HG03571 (cell line): ENCODE results near the gene USB1.

Source experiments
- ATAC-seq: cut with Tn5 transposase; IDR thresholded peaks from one replicate; pipeline ENCODE4 v1.9.1; 2021; ENCODE audit not compliant: unreplicated experiment

Gene USB1

DNA sequence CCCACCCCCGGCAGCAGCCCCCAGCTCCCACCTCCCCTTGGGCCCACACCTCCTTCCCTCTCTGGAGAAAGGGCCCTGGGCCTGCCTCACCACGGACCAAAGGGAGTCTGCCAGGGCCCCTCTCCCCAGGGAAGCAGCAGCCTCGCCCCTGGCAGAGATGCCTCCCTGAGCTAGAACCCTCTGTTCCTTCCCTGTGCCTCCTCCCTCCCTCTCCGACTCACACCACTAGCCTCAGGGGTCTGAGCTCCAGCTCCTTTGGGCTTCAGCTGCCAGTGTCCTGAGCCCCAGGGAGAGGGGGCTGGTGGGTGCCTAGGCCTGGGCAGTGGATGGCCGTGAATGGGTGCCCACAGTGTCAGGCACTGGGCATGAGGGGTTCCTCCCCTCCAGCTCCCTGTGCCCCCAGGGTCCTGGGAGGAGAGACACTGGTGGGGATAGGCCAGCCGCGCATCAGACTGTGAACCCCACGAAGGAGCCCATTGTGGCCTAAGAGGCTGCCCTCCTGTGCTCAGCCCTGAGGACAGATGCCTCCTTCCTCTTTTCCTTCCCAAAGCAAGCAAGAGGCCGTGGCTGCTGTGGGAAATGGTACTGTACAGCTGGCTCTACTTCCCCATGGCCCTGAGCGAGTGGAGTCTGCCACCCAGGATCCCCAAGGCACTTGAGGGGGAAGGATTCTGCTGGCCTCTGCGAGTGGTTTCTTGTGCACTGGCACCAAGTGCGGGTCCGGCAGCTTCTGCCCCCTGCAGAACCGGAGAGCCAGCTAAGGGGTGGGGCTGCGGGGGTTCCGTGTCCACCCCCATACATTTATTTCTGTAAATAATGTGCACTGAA lies 45.1 kb downstream of the USB1 start:
- no peak for ATAC-seq

DNA sequence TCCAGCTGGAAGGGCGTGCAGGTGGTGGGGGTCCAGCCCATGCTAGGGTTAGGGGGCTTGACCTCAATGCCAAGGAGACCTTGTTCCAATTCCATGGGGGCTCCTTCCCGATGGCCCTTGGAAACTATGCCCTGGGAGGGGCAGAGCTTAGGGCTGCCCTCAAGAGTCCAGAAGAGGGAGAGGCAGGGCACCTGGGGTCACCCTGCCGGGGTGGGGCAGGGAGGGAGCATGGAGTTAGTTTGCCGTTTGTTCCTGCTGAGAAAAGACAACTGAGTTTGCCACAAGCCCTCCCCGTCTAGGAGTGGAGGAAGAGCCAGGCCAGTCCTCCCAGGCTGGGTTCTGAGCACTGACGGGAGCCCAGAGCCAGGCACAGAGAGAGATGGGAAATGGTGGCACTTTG lies 45.7 kb downstream of the USB1 start:
- ATAC-seq = no peak

DNA sequence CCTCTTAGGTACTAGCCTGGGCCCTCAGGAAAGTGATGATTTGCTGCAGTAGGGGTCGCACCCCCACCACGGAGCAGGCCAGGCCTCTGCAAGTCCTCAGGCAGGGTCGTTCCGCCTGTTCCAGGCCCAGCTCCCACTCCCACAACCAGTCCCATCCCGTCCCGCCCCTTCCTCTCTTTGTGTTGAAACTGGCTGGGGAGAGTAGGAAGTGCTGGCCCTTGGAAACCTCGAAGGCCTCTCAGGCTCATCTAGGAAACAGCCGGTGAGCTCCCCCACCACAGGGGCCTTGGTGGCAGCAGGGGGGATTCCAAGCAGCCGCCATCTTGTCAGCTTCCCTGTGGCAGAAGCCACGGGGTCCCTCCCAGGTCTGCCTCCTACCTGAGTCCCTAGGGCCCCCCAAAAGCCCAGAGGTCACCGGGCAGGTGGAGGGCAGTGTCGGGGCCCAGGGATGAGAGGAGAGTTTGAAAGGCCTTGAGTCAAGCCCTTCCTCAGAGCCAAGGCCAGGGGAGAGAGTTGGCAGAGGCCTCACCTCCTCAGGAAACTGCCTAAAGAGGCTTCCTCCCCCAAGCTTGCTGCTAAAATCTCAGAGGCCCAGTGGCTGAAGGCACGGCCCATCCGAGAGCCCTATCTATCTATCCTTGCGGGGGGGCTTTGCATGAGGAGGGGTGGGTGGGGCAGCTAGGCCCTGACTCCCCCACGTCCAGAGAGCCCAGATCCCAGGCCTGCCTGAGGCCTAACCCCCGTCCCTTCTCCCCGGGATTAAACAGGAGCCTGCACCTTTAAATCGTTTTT lies 46.5 kb downstream of the USB1 start:
- ATAC-seq = no peak

DNA sequence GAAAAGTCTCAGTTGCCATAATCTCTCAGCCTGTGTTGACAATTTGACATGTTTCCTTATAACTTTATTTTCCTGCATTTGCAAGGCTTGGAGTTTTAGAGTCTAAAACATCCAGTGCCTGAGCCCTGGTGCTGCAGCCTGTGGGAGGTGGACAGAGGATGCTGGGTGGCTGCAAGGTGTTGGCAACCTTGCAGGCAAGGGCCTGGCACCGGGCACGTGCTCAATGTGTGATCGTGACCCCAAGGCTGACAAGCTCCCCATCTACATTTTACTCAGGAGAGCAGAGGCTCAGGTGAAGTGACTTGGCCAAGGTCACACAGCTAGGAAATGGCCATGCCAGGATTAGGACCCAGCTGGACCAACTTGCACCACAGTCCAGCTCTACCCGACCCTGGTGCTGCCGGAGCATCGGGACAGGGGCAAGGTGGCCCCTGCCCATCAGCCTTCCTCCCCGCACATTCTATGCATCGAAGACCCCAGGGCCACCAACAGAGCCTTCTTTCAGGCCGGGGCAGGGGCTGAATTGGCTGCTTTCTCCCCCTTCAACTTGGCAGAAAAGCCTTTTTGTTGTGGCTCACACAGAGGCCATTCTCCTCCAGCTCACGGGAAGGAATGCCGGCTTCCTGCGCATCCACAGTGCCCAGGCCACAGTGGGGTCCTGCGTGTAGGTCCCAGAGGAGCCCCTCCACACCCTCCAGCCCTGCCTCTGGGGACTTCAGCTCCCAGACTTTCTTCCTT lies 47.5 kb downstream of the USB1 start:
- no peak for ATAC-seq

DNA sequence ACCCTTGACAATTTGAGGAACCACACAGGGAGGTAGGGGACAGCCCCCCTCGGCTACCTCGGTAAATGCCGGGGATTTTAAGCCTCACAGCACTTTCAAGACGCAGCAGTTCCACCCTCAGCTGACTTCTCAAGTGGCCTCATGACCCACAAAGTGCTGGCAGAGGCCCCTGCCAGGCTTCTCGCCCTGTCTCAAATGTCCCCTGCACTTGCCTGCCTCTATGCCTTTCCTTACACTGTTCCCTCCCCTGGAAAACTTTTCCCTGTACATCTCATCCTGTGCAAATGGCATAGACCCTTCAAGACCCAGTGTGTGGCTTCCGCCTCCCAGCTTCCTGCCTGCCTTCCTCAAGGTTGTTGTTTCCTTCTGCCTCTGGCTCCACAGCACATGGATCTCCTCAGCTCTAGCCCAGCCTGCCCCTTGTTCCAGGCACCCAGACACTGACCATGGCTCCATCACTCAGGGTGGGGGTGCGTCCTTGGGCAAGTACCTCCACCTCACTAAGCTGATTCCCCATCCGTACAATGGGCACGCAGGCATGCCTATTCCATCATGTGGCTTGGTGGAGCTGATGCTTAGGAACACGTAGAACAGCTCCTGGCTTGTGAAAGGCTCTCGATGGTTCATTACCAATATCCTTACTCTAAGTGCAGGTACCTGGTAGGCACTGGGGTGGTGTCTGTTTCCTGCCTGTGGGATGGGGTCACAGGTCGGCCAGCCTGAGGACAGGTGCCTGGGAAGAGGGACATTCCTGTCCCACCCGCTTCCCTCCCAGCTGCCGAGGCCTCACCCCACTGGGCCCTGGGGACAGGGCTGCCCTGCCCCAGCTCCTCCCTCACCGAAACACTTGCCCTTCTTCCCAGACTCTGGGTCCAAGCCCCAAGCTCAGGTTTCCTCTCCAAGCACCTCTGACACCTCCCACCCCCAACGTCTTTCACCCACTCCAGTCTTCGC lies 48.3 kb downstream of the USB1 start:
- no peak for ATAC-seq

DNA sequence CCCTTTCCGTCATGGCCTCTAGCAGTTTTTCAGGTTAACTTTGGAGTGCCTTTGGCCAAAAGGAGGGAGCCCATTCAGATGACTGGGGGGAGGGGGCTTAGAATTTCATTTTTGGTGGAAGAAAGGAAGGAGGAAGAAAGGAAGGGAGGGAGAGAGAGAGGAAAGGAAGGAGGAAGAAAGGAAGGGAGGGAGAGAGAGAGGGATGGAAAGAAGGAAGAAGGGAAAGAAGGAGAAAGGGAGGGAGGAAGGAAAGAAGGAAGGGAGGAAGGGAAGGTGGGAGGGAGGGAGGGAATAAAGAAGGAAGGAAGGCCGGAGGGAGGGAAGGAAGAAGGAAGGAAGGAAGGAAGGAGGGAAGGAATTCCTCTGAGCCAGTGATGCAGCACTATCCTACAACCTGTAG lies 50.1 kb downstream of the USB1 start:
- ATAC-seq = no peak

DNA sequence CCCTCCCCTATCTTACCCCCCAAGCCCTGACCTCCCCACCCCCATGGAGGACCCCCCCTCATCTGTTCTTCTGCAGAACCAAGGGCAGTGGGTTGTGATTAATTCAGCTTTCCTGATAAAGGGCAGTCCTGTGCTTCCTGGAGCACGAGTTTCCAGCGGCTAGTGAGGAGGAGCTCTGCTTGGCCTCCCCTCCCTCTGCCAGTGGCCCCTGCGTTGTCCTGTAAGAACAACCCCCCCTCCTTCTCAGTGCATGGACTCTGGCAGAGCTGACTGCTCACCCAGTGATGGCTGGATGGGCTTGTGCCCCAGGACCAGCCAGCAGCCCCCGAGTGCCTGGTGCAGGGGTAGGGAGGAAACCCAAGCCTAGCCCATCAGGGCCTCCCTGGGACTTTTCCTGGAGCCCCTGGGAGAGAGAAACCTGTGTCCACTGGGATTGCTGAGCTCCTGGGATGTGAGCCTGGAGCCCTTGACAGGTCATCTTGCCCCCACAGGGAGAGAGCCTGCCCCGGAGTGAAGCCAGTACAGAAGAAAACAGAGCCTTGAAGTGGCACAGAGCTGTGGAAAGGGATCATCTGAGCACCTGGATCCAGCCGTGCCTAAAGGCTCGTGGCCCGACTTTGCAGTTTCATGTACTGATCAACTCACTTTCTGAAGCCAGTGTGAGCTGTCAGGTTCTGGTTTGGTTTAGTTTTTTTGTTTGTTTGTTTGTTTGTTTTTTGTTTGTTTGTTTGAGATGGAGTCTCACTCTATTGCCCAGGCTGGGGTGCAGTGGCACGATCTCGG lies 50.8 kb downstream of the USB1 start:
- ATAC-seq = no peak

DNA sequence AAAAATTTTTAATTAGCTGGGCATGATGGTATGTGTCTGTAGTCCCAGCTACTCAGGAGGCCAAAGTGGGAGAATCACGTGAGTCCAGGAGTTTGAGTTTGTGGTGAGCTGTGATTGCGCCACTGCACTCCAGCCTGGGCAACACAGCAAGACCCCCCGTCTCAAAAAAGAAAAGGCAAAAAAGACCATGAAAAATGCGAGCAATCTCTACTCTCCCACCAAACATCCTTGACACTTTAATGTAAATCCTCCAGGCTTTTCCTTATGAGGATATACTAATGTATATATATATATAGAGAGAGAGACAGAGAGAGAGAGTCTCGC lies 52.4 kb downstream of the USB1 start:
- ATAC-seq = no peak

DNA sequence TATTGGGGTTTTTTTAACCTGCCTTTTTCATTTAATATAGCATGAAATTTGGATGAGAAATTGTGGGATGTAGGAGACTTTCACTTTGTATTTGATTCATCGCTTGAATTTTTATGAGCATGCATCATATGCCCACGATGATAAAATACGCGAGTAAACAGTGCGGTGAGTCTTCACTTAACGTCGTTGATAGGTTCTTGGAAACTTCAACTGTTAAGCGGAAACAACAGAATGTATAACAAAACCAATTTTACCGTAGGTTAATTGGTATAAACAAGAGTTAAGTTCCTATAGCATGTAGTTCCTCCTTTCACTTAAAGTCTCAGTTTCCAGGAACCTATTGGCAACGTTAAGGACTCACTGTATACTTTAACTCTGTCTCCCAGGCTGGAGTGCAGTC lies 53.1 kb downstream of the USB1 start:
- ATAC-seq = no peak

DNA sequence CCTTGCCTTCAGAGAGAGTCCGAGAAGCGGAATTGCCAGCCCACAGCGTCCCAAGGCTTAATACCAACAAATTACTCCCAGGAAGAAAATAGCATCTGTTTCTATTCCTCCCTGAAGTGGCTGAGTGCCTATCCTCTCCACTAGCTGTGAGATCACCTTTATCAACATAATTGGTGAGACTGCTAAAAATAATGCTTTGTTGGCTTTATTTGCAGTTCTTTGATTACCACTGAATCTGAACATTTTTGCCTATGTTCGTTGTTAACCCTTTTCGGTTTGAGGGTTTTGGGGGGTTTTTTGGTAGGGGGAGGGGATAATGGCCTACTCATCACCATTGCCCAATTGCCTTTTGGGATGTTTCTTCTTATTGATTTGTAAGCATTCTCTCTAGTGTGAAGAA lies 55.4 kb downstream of the USB1 start:
- ATAC-seq = no peak

DNA sequence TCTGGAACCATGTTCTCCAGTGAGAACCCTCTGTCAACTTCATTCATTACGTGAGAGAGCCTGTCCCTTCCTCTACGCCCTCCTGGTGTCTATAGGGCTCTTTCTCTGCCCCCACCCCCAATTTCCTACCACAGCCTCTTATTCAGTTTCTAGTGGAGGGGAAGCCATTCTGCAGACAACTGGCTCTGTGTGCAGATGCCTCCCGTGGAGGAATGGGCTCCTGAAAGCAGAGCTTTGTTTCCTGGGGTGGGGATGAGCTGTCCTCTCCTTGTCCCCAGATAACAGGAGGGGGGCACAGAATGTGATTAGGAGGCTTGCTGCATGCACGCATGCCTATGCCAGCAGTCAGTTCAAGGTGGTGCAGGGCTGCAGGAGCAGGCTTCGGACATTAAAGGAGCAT lies 55.9 kb downstream of the USB1 start:
- no peak for ATAC-seq

DNA sequence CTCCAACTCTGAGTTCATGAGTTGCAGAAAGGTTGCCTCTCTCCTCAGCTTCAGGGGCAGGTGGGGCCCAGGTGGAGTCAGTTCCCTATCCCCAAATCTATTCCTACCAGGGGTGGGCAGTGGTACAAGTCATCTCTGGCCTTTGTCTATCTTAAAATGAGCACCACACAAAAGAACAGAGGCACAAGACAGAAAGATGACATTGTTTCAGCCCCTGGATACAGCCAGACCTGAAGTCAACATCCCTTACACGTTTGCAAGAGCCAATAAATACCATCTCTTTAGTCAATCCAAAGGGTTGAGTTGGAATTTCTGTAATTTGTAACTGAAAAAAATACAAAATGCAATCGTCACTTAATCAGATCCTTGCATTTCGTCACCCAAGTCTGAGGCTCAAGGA lies 56.6 kb downstream of the USB1 start:
- ATAC-seq = no peak

DNA sequence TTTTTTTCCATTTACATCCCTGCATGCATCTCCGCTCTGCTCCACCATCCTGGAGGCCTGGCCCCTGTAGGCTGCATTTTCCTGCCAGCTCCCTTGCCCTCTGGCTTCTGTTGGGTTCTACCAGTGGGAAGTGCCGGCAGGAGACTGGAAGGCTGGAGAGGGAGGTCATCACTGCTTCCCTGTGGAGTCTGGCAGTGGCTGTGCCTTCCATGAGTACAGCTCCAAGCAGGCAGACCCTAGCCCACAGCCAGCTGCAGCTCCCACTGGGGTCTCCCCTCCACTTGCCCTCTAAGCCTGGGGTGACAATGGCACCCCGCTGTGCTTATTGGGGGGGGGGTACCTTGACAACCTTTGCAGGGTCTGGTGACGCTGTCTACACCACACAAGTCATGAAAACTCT lies 61.6 kb downstream of the USB1 start:
- ATAC-seq = no peak

DNA sequence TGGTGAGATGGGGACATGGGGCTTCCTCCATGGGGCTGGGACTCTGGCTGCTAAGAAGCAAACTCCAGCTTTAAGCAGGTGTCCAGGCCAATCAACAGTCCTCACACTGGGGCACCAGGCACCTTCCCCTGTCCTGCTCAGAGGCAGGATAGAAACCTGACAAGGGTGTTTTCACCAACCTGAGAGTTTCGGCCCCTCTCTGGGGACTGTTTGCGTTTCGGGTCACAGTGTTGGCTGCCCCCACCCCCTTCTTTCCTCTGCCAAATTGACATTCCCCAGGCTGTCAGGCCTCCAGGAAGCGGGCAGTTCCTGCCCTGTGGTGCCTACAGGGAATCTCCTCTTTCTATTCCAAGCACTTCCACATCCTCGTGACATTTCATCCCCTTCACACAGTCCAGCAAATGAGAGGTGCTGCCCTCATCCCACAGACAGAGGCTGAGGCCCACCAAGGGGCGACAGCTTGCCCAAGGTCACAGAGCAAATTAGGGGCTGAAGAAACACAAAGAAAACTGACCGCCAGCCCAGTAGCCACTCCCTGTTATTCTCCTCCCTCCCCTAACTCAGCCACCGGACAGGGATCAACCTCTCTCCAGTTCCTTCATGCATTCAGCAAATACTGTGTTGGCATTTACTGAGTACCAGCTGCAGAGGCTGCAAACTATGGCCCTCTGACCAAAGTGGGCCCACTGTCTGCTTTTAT lies 62.3 kb downstream of the USB1 start:
- ATAC-seq = no peak

DNA sequence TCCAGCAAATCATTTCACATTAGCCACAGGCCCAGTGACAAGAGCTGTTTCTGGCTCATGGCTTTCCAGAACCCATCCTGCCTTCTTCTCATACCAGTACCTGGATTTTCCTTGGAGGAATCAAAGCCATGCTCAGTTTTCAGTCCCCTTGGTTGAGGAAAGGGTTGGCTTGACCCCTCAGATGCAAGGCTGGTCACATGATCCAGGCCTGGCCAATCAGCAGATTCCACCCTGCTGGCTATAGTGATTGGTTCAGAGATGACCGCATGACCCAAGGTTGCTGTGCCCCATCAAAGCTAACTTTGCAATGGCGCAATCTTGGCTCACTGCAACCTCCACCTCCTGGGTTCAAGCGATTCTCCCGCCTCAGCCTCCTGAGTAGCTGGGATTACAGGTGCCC lies 69.4 kb downstream of the USB1 start:
- ATAC-seq = no peak
